HG03139 (cell line): ENCODE measurements around the gene TMEM74B.

Source experiments
- ATAC-seq: cut with Tn5 transposase; IDR thresholded peaks from one replicate; pipeline ENCODE4 v1.9.1; 2021; ENCODE audit not compliant: unreplicated experiment

Gene TMEM74B

GRCh38 chr20:1146957-1147356, 37.8 kb downstream of the TMEM74B start:
- no peak for ATAC-seq

GRCh38 chr20:1144401-1145172, 40.2 kb downstream of the TMEM74B start:
- no peak for ATAC-seq

GRCh38 chr20:1137236-1137635, 47.5 kb downstream of the TMEM74B start:
- ATAC-seq = no peak

GRCh38 chr20:1134836-1135235, 49.9 kb downstream of the TMEM74B start:
- ATAC-seq = no peak

GRCh38 chr20:1134355-1134754, 50.4 kb downstream of the TMEM74B start:
- ATAC-seq = no peak

GRCh38 chr20:1131354-1131753, 53.4 kb downstream of the TMEM74B start:
- ATAC-seq = no peak

GRCh38 chr20:1130847-1131246, 53.9 kb downstream of the TMEM74B start:
- no peak for ATAC-seq
